Osteoblast (primary cell): ENCODE data around the gene ADCK1. TPM values are rescaled to one million over a fixed set of nuclear protein-coding genes. Genes with fewer than 3 reads are reported as not detected.

ENCODE experiments used
- DNase-seq: peaks from one replicate; pipeline ENCODE4 v3.0.0; 2011; ENCODE audit warnings: low spot score, mixed read lengths; ENCODE audit not compliant: insufficient read length; ENCODE audit errors: missing footprints
- H2AFZ ChIP-seq: 2 replicates; pipeline ENCODE4 v1.6.0; 2011; ENCODE audit warnings: mild to moderate bottlenecking, low read length
- H3K27ac ChIP-seq: 2 replicates; pipeline ENCODE4 v1.5.1; 2011; ENCODE audit warnings: mild to moderate bottlenecking, low read depth, low read length, moderate library complexity
- H3K27me3 ChIP-seq: 2 replicates; pipeline ENCODE4 v1.6.0; 2012; ENCODE audit warnings: mild to moderate bottlenecking, control low read depth, inconsistent platforms, low read length, moderate library complexity; ENCODE audit not compliant: insufficient read depth
- H3K36me3 ChIP-seq: 2 replicates; pipeline ENCODE4 v1.5.1; 2011; ENCODE audit warnings: mild to moderate bottlenecking, low read length, control low read depth, moderate library complexity; ENCODE audit not compliant: insufficient read depth
- H3K4me1 ChIP-seq: 2 replicates; pipeline ENCODE4 v1.5.1; 2011; ENCODE audit warnings: mild to moderate bottlenecking, low read length, control low read depth, moderate library complexity; ENCODE audit not compliant: insufficient read depth
- H3K4me2 ChIP-seq: 2 replicates; pipeline ENCODE4 v1.6.0; 2011; ENCODE audit warnings: mild to moderate bottlenecking, low read length; ENCODE audit not compliant: insufficient read depth
- H3K4me3 ChIP-seq: fragments of 200-600 bp; sonication (generic); 3 replicates; pipeline ENCODE4 v1.5.1; 2012; ENCODE audit warnings: mild to moderate bottlenecking, low read length, inconsistent platforms; ENCODE audit not compliant: insufficient read depth
- H3K79me2 ChIP-seq: 2 replicates; pipeline ENCODE4 v1.6.0; 2012; ENCODE audit warnings: mild to moderate bottlenecking, low read length, control low read depth, inconsistent platforms; ENCODE audit not compliant: insufficient read depth
- H3K9me3 ChIP-seq: 2 replicates; pipeline ENCODE4 v1.5.1; 2011; ENCODE audit warnings: low read depth, low read length, control low read depth
- H4K20me1 ChIP-seq: 2 replicates; pipeline ENCODE4 v1.6.0; 2012; ENCODE audit warnings: mild to moderate bottlenecking, low read length, control low read depth; ENCODE audit not compliant: insufficient read depth
- CTCF ChIP-seq: IDR thresholded peaks from 2 replicates; pipeline ENCODE4 v1.5.1; 2011; ENCODE audit warnings: mild to moderate bottlenecking, low read depth, low read length, moderate library complexity; ENCODE audit errors: extremely low read depth
- total RNA-seq: library from RNA; depleted of rRNA; stranded (reverse); fragments of >200 nt; gene quantifications from 2 replicates; pipeline ENCODE4 v1.2.3, GENCODE V29; 2012

Gene ADCK1
- total RNA-seq, 1 donor = 9.0 TPM

GRCh38 chr14:77890873-77891272 lies 91.0 kb downstream of the ADCK1 start:
- Histone ChIP-seq H3K27me3 (no peaks in the 10 kb centered on the region), H3K4me2 (no peak overlapping the region), H4K20me1 (no peaks in the 10 kb centered on the region), H3K79me2 (no peaks in the 10 kb centered on the region), H3K9me3 (no peaks in the 10 kb centered on the region), H3K4me1 (peaks cover 5% of the 10 kb centered on the region), H3K36me3 (no peaks in the 10 kb centered on the region), H3K4me3 (no peak overlapping the region), H3K27ac (no peak overlapping the region), H2AFZ (no peak overlapping the region)
- no peak for DNase-seq
- TF ChIP-seq CTCF = no peak

- Histone ChIP-seq H3K9me3 (no peaks in the 10 kb centered on the region), H3K36me3 (no peaks in the 10 kb centered on the region), H3K27me3 (no peaks in the 10 kb centered on the region), H3K27ac (no peak overlapping the region), H3K4me1 (peaks cover 10% of the 10 kb centered on the region), H2AFZ (no peak overlapping the region), H3K4me2 (no peak overlapping the region), H3K4me3 (no peak overlapping the region), H3K79me2 (no peaks in the 10 kb centered on the region), H4K20me1 (no peaks in the 10 kb centered on the region)
- DNase-seq = no peak
- TF ChIP-seq CTCF = no peak
Measured at GRCh38 chr14:77892381-77892871, 92.5 kb downstream of the ADCK1 start.

DNA sequence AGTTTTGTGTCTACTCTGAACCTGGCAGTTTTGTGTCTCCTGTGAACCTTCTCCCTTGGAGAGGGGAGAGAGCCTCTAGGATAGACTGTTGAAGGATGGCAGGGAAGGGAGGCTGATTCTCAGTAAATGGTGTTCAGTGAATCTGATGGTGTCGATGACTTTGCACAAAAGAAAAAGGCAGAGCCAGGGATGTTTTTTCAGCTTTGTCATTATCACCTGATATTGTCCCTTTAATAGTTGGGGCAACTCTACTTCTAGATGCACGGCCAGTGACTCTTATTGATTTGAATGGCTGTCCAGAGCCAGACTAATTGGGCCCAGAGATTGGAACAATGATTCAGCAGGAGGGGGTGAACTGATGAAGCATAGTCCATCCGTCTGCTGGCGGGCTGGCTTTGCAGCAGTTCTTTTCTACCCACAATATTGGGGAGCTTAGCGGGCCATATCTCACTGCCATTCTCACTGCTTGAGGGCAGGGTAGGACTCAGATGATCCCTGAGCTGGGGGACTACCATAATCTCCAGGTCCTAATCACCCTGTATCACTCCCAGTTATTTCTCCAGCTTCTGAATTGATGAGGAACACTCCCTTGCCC lies 93.1 kb downstream of the ADCK1 start:
- H3K27me3 ChIP-seq = no peaks in the 10 kb centered on the region

More for the DNA sequence above, 93.1 kb downstream of the ADCK1 start:
- no peak for DNase-seq
- Histone ChIP-seq H2AFZ (no peak overlapping the region), H3K9me3 (no peaks in the 10 kb centered on the region), H3K4me1 (peaks cover 10% of the 10 kb centered on the region), H4K20me1 (no peaks in the 10 kb centered on the region), H3K4me3 (no peak overlapping the region), H3K79me2 (no peaks in the 10 kb centered on the region), H3K27ac (no peak overlapping the region), H3K36me3 (no peaks in the 10 kb centered on the region), H3K4me2 (no peak overlapping the region)
- TF ChIP-seq CTCF = no peak
